NOMO-1 (cell line): ENCODE data around the gene PLA2G2A.
"Not testable (repeated sequence)": the region's sequence is repeated elsewhere in the genome, so short reads cannot be mapped to it uniquely, and the experiment has no call there.

Experiments
- DNase-seq, 2 experiments: peaks; one replicate each; lab custom pipeline; 2025; ENCODE audit not compliant: unreplicated experiment in 2 of 2; lab: John Stamatoyannopoulos, UW

Gene PLA2G2A

GRCh38 chr1:19934336-19934735, 45.1 kb downstream of the PLA2G2A start:
- no peak for DNase-seq

- no peak for DNase-seq
These were observed 46.6 kb downstream of the PLA2G2A start for GRCh38 chr1:19932866-19933265.

GRCh38 chr1:19927130-19927421, 52.3 kb downstream of the PLA2G2A start:
- not testable (repeated sequence) for DNase-seq

- DNase-seq: no peak
These were observed 52.9 kb downstream of the PLA2G2A start for GRCh38 chr1:19926296-19927129.
